Measurements from ENCODE around the gene DCHS1.

DCHS1 gene

GRCh38 chr11:6617315-6617781, 38.3 kb downstream of the DCHS1 start:
- no peak overlapping the region for H2BK12ac ChIP-seq (ENCODE audit: low read length)
- no peak overlapping the region for H3K9ac ChIP-seq (ENCODE audit: low read length)
- H3K79me1 ChIP-seq (ENCODE audit: low read length): peaks cover 9% of the 10 kb centered on the region
- H4K8ac ChIP-seq (ENCODE audit: low read depth, low read length): no peak overlapping the region
- H3K27ac ChIP-seq (ENCODE audit: low read depth, low read length): no peak overlapping the region
- H3K14ac ChIP-seq (ENCODE audit: low read length): no peak overlapping the region
- no peaks in the 10 kb centered on the region for H3K9me3 ChIP-seq (ENCODE audit: insufficient read depth, low read depth, low read length)
- no peak overlapping the region for H2BK120ac ChIP-seq (ENCODE audit: insufficient read depth, low read length, poor library complexity)
- H2BK5ac ChIP-seq (ENCODE audit: low read depth, low read length, poor library complexity): no peak overlapping the region
- H3K4me3 ChIP-seq (ENCODE audit: low read depth, low read length): no peak overlapping the region
- H4K91ac ChIP-seq (ENCODE audit: low read depth, low read length): no peak overlapping the region
- H3K27me3 ChIP-seq (ENCODE audit: insufficient read depth, low read length): no peaks in the 10 kb centered on the region
- no peak overlapping the region for H3K23ac ChIP-seq (ENCODE audit: low read length)
- peaks cover 0 to 20% of the 10 kb centered on the region in 2 experiments for H3K36me3 ChIP-seq (ENCODE audit: control insufficient read depth in 1 of 2, insufficient read depth in 2 of 2, low read length in 2 of 2)
- H3K4me1 ChIP-seq (ENCODE audit: control insufficient read depth in 1 of 2, insufficient read depth in 2 of 2, low read length in 2 of 2): peaks cover 7% of the 10 kb centered on the region in 2 experiments
- no peak overlapping the region for H3K4ac ChIP-seq (ENCODE audit: low read depth, low read length)
- no peak overlapping the region for H3K18ac ChIP-seq (ENCODE audit: low read length)
- H2AFZ ChIP-seq (ENCODE audit: insufficient read depth, low read length, poor library complexity): no peak overlapping the region
- no CpG with 5 or more reads among the region's 5 CpGs for WGBS (ENCODE audit: extremely low coverage, insufficient coverage, insufficient read length)
- H3K4me2 ChIP-seq (ENCODE audit: low read length): no peak overlapping the region
- no peak overlapping the region for H2AK5ac ChIP-seq (ENCODE audit: low read length)
- no peak for DNase-seq
- peaks cover 7% of the 10 kb centered on the region for H3K79me2 ChIP-seq (ENCODE audit: control insufficient read depth, insufficient read depth, low read length, poor library complexity)
- no peak overlapping the region for H4K12ac ChIP-seq (ENCODE audit: low read depth, low read length)

GRCh38 chr11:6616596-6617250, 38.9 kb downstream of the DCHS1 start:
- no peak overlapping the region for H4K91ac ChIP-seq (ENCODE audit: low read depth, low read length)
- no peak overlapping the region for H2AK5ac ChIP-seq (ENCODE audit: low read length)
- no CpG with 5 or more reads among the region's 14 CpGs for WGBS (ENCODE audit: extremely low coverage, insufficient coverage, insufficient read length)
- H3K4me1 ChIP-seq (ENCODE audit: control insufficient read depth in 1 of 2, insufficient read depth in 2 of 2, low read length in 2 of 2): peaks cover 7% of the 10 kb centered on the region in 2 experiments
- no peak overlapping the region for H2BK120ac ChIP-seq (ENCODE audit: insufficient read depth, low read length, poor library complexity)
- H3K27ac ChIP-seq (ENCODE audit: low read depth, low read length): no peak overlapping the region
- no peak overlapping the region for H4K8ac ChIP-seq (ENCODE audit: low read depth, low read length)
- no peaks in the 10 kb centered on the region for H3K27me3 ChIP-seq (ENCODE audit: insufficient read depth, low read length)
- no peak overlapping the region for H3K23ac ChIP-seq (ENCODE audit: low read length)
- H3K4me3 ChIP-seq (ENCODE audit: low read depth, low read length): no peak overlapping the region
- no peak overlapping the region for H3K14ac ChIP-seq (ENCODE audit: low read length)
- no peak overlapping the region for H3K18ac ChIP-seq (ENCODE audit: low read length)
- H2AFZ ChIP-seq (ENCODE audit: insufficient read depth, low read length, poor library complexity): no peak overlapping the region
- H3K9ac ChIP-seq (ENCODE audit: low read length): no peak overlapping the region
- DNase-seq: no peak
- peaks cover 13% of the 10 kb centered on the region for H3K79me1 ChIP-seq (ENCODE audit: low read length)
- no peak overlapping the region for H3K4me2 ChIP-seq (ENCODE audit: low read length)
- H2BK12ac ChIP-seq (ENCODE audit: low read length): no peak overlapping the region
- H4K12ac ChIP-seq (ENCODE audit: low read depth, low read length): no peak overlapping the region
- peaks cover 10% of the 10 kb centered on the region for H3K79me2 ChIP-seq (ENCODE audit: control insufficient read depth, insufficient read depth, low read length, poor library complexity)
- no peak overlapping the region for H3K4ac ChIP-seq (ENCODE audit: low read depth, low read length)
- no peak overlapping the region for H2BK5ac ChIP-seq (ENCODE audit: low read depth, low read length, poor library complexity)
- no peaks in the 10 kb centered on the region for H3K9me3 ChIP-seq (ENCODE audit: insufficient read depth, low read depth, low read length)
- peaks cover 0 to 20% of the 10 kb centered on the region in 2 experiments for H3K36me3 ChIP-seq (ENCODE audit: control insufficient read depth in 1 of 2, insufficient read depth in 2 of 2, low read length in 2 of 2)

- no peak overlapping the region for H2BK5ac ChIP-seq (ENCODE audit: low read depth, low read length, poor library complexity)
- H3K23ac ChIP-seq (ENCODE audit: low read length): no peak overlapping the region
- H2AFZ ChIP-seq (ENCODE audit: insufficient read depth, low read length, poor library complexity): no peak overlapping the region
- peaks cover 12% of the 10 kb centered on the region for H3K79me2 ChIP-seq (ENCODE audit: control insufficient read depth, insufficient read depth, low read length, poor library complexity)
- H2BK120ac ChIP-seq (ENCODE audit: insufficient read depth, low read length, poor library complexity): no peak overlapping the region
- no peak overlapping the region for H3K14ac ChIP-seq (ENCODE audit: low read length)
- no peak overlapping the region for H3K9ac ChIP-seq (ENCODE audit: low read length)
- WGBS (ENCODE audit: extremely low coverage, insufficient coverage, insufficient read length): no CpG with 5 or more reads among the region's 9 CpGs
- peaks cover 5 to 25% of the 10 kb centered on the region in 2 experiments for H3K36me3 ChIP-seq (ENCODE audit: control insufficient read depth in 1 of 2, insufficient read depth in 2 of 2, low read length in 2 of 2)
- H3K18ac ChIP-seq (ENCODE audit: low read length): no peak overlapping the region
- H2BK12ac ChIP-seq (ENCODE audit: low read length): no peak overlapping the region
- H2AK5ac ChIP-seq (ENCODE audit: low read length): no peak overlapping the region
- peaks cover 7 to 10% of the 10 kb centered on the region in 2 experiments for H3K4me1 ChIP-seq (ENCODE audit: control insufficient read depth in 1 of 2, insufficient read depth in 2 of 2, low read length in 2 of 2)
- H3K9me3 ChIP-seq (ENCODE audit: insufficient read depth, low read depth, low read length): no peaks in the 10 kb centered on the region
- H3K4me3 ChIP-seq (ENCODE audit: low read depth, low read length): no peak overlapping the region
- no peaks in the 10 kb centered on the region for H3K27me3 ChIP-seq (ENCODE audit: insufficient read depth, low read length)
- H3K4me2 ChIP-seq (ENCODE audit: low read length): no peak overlapping the region
- no peak overlapping the region for H3K27ac ChIP-seq (ENCODE audit: low read depth, low read length)
- H4K91ac ChIP-seq (ENCODE audit: low read depth, low read length): no peak overlapping the region
- H4K8ac ChIP-seq (ENCODE audit: low read depth, low read length): no peak overlapping the region
- no peak overlapping the region for H3K4ac ChIP-seq (ENCODE audit: low read depth, low read length)
- no peak overlapping the region for H4K12ac ChIP-seq (ENCODE audit: low read depth, low read length)
- peaks cover 18% of the 10 kb centered on the region for H3K79me1 ChIP-seq (ENCODE audit: low read length)
- DNase-seq: no peak
Measured at GRCh38 chr11:6615882-6616585, 39.6 kb downstream of the DCHS1 start.

- Histone ChIP-seq H3K9ac (ENCODE audit: low read length) (no peak overlapping the region), H3K79me1 (ENCODE audit: low read length) (peaks cover 18% of the 10 kb centered on the region), H3K27me3 (ENCODE audit: insufficient read depth, low read length) (no peaks in the 10 kb centered on the region), H3K79me2 (ENCODE audit: control insufficient read depth, insufficient read depth, low read length, poor library complexity) (peaks cover 12% of the 10 kb centered on the region), H3K14ac (ENCODE audit: low read length) (no peak overlapping the region), H2BK12ac (ENCODE audit: low read length) (no peak overlapping the region), H3K4me2 (ENCODE audit: low read length) (no peak overlapping the region), H2BK5ac (ENCODE audit: low read depth, low read length, poor library complexity) (no peak overlapping the region), H2AK5ac (ENCODE audit: low read length) (no peak overlapping the region), H3K9me3 (ENCODE audit: insufficient read depth, low read depth, low read length) (no peaks in the 10 kb centered on the region), H3K18ac (ENCODE audit: low read length) (no peak overlapping the region), H3K23ac (ENCODE audit: low read length) (no peak overlapping the region), H4K91ac (ENCODE audit: low read depth, low read length) (no peak overlapping the region), H4K12ac (ENCODE audit: low read depth, low read length) (no peak overlapping the region), H2AFZ (ENCODE audit: insufficient read depth, low read length, poor library complexity) (no peak overlapping the region), H3K4me1 (ENCODE audit: control insufficient read depth in 1 of 2, insufficient read depth in 2 of 2, low read length in 2 of 2) (peaks cover 7 to 17% of the 10 kb centered on the region in 2 experiments), H3K4me3 (ENCODE audit: low read depth, low read length) (no peak overlapping the region), H4K8ac (ENCODE audit: low read depth, low read length) (no peak overlapping the region), H3K36me3 (ENCODE audit: control insufficient read depth in 1 of 2, insufficient read depth in 2 of 2, low read length in 2 of 2) (peaks cover 15 to 35% of the 10 kb centered on the region in 2 experiments), H3K27ac (ENCODE audit: low read depth, low read length) (no peak overlapping the region), H2BK120ac (ENCODE audit: insufficient read depth, low read length, poor library complexity) (no peak overlapping the region), H3K4ac (ENCODE audit: low read depth, low read length) (no peak overlapping the region)
- DNase-seq: no peak
- WGBS (ENCODE audit: extremely low coverage, insufficient coverage, insufficient read length): no CpG with 5 or more reads among the region's 5 CpGs
Measured at GRCh38 chr11:6615046-6615445, 40.6 kb downstream of the DCHS1 start.

Measured in trophoblast cell (in vitro differentiated cells and primary cell).